AG04450 (cell line): Measurements from ENCODE around the gene SORCS2. TPM values are rescaled to one million over a fixed set of nuclear protein-coding genes. Genes with fewer than 3 reads are reported as not detected.

ENCODE experiments used
- CTCF ChIA-PET: fragments of 300-600, 350-600 bp; formaldehyde crosslinking; extraction: SDS; loops from one replicate; lab custom pipeline; 2022; ENCODE audit warnings: antibody characterized with exemption, inconsistent platforms; lab: Charles Lee
- POLR2A ChIA-PET: fragments of 350-600 bp; formaldehyde crosslinking; extraction: SDS; loops from one replicate; lab custom pipeline; 2021; ENCODE audit warnings: antibody characterized with exemption, inconsistent platforms; lab: Yijun Ruan, JAX
- DNase-seq: peaks from one replicate; pipeline ENCODE4 v3.0.0-alpha.2; 2011; ENCODE audit warnings: low read depth, low spot score
- H3K27ac ChIP-seq: one replicate; pipeline ENCODE4 v1.5.1; 2012; ENCODE audit warnings: low read depth, low read length, control low read depth
- H3K27me3 ChIP-seq: one replicate; pipeline ENCODE4 v1.6.0; 2012; ENCODE audit warnings: low read length; ENCODE audit not compliant: control insufficient read depth, insufficient read depth
- H3K4me3 ChIP-seq: 2 replicates; pipeline ENCODE4 v1.5.1; 2011; ENCODE audit warnings: mild to moderate bottlenecking, low read depth, low read length, control low read depth
- H3K9me3 ChIP-seq: 2 replicates; pipeline ENCODE4 v1.5.1; 2012; ENCODE audit warnings: low read length; ENCODE audit not compliant: control insufficient read depth, insufficient read depth
- polyA plus RNA-seq: library from polyadenylated mRNA; depleted of rRNA; stranded (reverse); fragments of >200 nt; gene quantifications from 2 replicates; pipeline ENCODE4 v1.2.3, GENCODE V29; 2011
- TF ChIP-seq, protein P1 (sequence below): IDR thresholded peaks from 2 replicates; pipeline ENCODE4 v1.5.1; 2011; ENCODE audit warnings: low read depth, low read length, control low read depth, inconsistent platforms

SORCS2 gene
- polyA plus RNA-seq, 1 experiment, result 0.29 TPM

GRCh38 chr4:7422151-7422897, 230.0 kb downstream of the SORCS2 start:
- TF ChIP-seq, protein P1, sequence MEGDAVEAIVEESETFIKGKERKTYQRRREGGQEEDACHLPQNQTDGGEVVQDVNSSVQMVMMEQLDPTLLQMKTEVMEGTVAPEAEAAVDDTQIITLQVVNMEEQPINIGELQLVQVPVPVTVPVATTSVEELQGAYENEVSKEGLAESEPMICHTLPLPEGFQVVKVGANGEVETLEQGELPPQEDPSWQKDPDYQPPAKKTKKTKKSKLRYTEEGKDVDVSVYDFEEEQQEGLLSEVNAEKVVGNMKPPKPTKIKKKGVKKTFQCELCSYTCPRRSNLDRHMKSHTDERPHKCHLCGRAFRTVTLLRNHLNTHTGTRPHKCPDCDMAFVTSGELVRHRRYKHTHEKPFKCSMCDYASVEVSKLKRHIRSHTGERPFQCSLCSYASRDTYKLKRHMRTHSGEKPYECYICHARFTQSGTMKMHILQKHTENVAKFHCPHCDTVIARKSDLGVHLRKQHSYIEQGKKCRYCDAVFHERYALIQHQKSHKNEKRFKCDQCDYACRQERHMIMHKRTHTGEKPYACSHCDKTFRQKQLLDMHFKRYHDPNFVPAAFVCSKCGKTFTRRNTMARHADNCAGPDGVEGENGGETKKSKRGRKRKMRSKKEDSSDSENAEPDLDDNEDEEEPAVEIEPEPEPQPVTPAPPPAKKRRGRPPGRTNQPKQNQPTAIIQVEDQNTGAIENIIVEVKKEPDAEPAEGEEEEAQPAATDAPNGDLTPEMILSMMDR, result no peak
- ChIA-PET POLR2A (no interaction called here), CTCF (no interaction called here)
- no peak overlapping the region for H3K27ac ChIP-seq
- no peak overlapping the region for H3K4me3 ChIP-seq
- DNase-seq, result no peak
- no peaks in the 10 kb centered on the region; the same call in 1 of the 2 replicates for H3K9me3 ChIP-seq
- peaks cover 3% of the 10 kb centered on the region for H3K27me3 ChIP-seq

DNA sequence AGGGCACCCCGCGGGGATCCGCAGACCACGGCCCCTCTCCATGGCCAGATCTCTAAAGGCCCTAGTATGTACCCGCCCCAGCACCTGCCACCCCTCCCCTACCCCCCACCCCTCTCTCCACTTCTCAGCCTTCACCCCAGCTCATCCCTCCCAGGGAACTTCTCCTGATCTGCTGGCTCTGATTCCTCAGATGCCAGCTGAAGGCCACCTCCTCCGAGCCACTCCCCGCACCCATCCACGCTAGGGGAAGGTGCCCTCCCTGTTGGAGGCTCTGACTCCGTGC, 230.5 kb downstream of the SORCS2 start:
- POLR2A ChIA-PET, result no interaction called here

GRCh38 chr4:7423391-7423790, 231.1 kb downstream of the SORCS2 start:
- Histone ChIP-seq H3K9me3 (no peaks in the 10 kb centered on the region; the same call in 1 of the 2 replicates), H3K4me3 (no peak overlapping the region), H3K27me3 (peaks cover 6% of the 10 kb centered on the region), H3K27ac (no peak overlapping the region)
- TF ChIP-seq, protein P1, result no peak
- CTCF ChIA-PET, result no interaction called here
- POLR2A ChIA-PET, result no interaction called here
- no peak for DNase-seq

More for the DNA sequence above, 230.5 kb downstream of the SORCS2 start:
- Histone ChIP-seq H3K9me3 (no peaks in the 10 kb centered on the region; the same call in 1 of the 2 replicates), H3K27me3 (peaks cover 4% of the 10 kb centered on the region), H3K4me3 (no peak overlapping the region), H3K27ac (no peak overlapping the region)
- TF ChIP-seq, protein P1, result no peak
- no peak for DNase-seq
- CTCF ChIA-PET, result no interaction called here

GRCh38 chr4:7423801-7424552, 231.6 kb downstream of the SORCS2 start:
- TF ChIP-seq, protein P1, result no peak
- Histone ChIP-seq H3K4me3 (no peak overlapping the region), H3K27me3 (peaks cover 6% of the 10 kb centered on the region), H3K9me3 (no peaks in the 10 kb centered on the region; the same call in 1 of the 2 replicates), H3K27ac (no peak overlapping the region)
- DNase-seq, result no peak
- ChIA-PET POLR2A (no interaction called here), CTCF (no interaction called here)

GRCh38 chr4:7424553-7425111, 232.3 kb downstream of the SORCS2 start:
- POLR2A ChIA-PET, result no interaction called here
- Histone ChIP-seq H3K27me3 (peaks cover 9% of the 10 kb centered on the region), H3K9me3 (no peaks in the 10 kb centered on the region; the same call in 1 of the 2 replicates), H3K27ac (no peak overlapping the region), H3K4me3 (no peak overlapping the region)
- TF ChIP-seq, protein P1, result no peak
- CTCF ChIA-PET, result no interaction called here
- DNase-seq, result no peak
